GM21515 (cell line): Measurements from ENCODE around the gene CCNY.

ENCODE experiments used
- ATAC-seq: cut with Tn5 transposase; IDR thresholded peaks from one replicate; pipeline ENCODE4 v1.9.1; 2021; ENCODE audit not compliant: unreplicated experiment

Gene CCNY

GRCh38 chr10:35467186-35467585, 130.9 kb downstream of the CCNY start:
- ATAC-seq = no peak

- no peak for ATAC-seq
Measured at GRCh38 chr10:35470248-35470924, 134.1 kb downstream of the CCNY start.

GRCh38 chr10:35470925-35471315, 134.6 kb downstream of the CCNY start:
- no peak for ATAC-seq

GRCh38 chr10:35471435-35471834, 135.1 kb downstream of the CCNY start:
- no peak for ATAC-seq

GRCh38 chr10:35480142-35480541, 143.8 kb downstream of the CCNY start:
- no peak for ATAC-seq

GRCh38 chr10:35481413-35481812, 145.1 kb downstream of the CCNY start:
- no peak for ATAC-seq

GRCh38 chr10:35486297-35486990, 150.1 kb downstream of the CCNY start:
- no peak for ATAC-seq

- no peak for ATAC-seq
Measured at GRCh38 chr10:35487336-35488034, 151.2 kb downstream of the CCNY start.

- ATAC-seq = no peak
Measured at GRCh38 chr10:35488228-35488627, 151.9 kb downstream of the CCNY start.

- no peak for ATAC-seq
Measured at GRCh38 chr10:35492386-35493195, 156.3 kb downstream of the CCNY start.

- ATAC-seq = no peak
Measured at GRCh38 chr10:35493196-35494118, 157.1 kb downstream of the CCNY start.

GRCh38 chr10:35495521-35496119, 159.3 kb downstream of the CCNY start:
- no peak for ATAC-seq

- no peak for ATAC-seq
Measured at GRCh38 chr10:35497909-35498308, 161.6 kb downstream of the CCNY start.

GRCh38 chr10:35498693-35499092, 162.4 kb downstream of the CCNY start:
- peak; percentile 76 for ATAC-seq

GRCh38 chr10:35501923-35502322, 165.6 kb downstream of the CCNY start:
- ATAC-seq = no peak

- no peak for ATAC-seq
Measured at GRCh38 chr10:35502692-35503091, 166.4 kb downstream of the CCNY start.

- no peak for ATAC-seq
Measured at GRCh38 chr10:35503578-35503977, 167.3 kb downstream of the CCNY start.

- no peak for ATAC-seq
Measured at GRCh38 chr10:35504132-35504531, 167.8 kb downstream of the CCNY start.

GRCh38 chr10:35505241-35505873, 169.0 kb downstream of the CCNY start:
- ATAC-seq = no peak
